ENCODE results near the gene NUDT19. TPM values are rescaled to one million over a fixed set of nuclear protein-coding genes. Genes with fewer than 3 reads are reported as not detected.
A peak's percentile ranks its signal among the peaks of the same experiment; 100 is the strongest.
"Not testable (repeated sequence)": the region's sequence is repeated elsewhere in the genome, so short reads cannot be mapped to it uniquely, and the experiment has no call there.

Gene NUDT19
- 10 to 100 TPM; 12.6 to 14.7 TPM for total RNA-seq
- long read RNA-seq, partial matches to known transcripts = 0 of 10 reads
- long read RNA-seq, other reads (novel, unspliced or antisense) = 6 of 10 reads

- DNase-seq = peak; percentile 89
- peak; percentile 94 to 95 for ATAC-seq
- intact Hi-C loops (cut with DNase I) = no loop called here
These were observed at the start of gene NUDT19 for GRCh38 chr19:32691291-32691951. TSS of gene NUDT19 (plus strand) at chr19:32691821. CDS start at chr19:32691961, 140 bp downstream.

- ATAC-seq (peak in 1 of 2 donors; percentile 19), DNase-seq (no peak)
- intact Hi-C loops (cut with DNase I) = no loop called here
These were observed 48.9 kb upstream of the NUDT19 start for GRCh38 chr19:32642771-32643170.

GRCh38 chr19:32646556-32646955, 45.1 kb upstream of the NUDT19 start:
- DNase-seq (no peak), ATAC-seq (no peak)
- intact Hi-C loops (cut with DNase I) = no loop called here

- ATAC-seq = no peak
- no peak for DNase-seq
- intact Hi-C loops (cut with DNase I) = no loop called here
These were observed 44.3 kb upstream of the NUDT19 start for GRCh38 chr19:32647361-32647760.

GRCh38 chr19:32649751-32650150, 41.9 kb upstream of the NUDT19 start:
- intact Hi-C loops (cut with DNase I) = no loop called here
- ATAC-seq (peak; percentile 17 to 74), DNase-seq (peak; percentile 61)

- DNase-seq = no peak
- ATAC-seq = no peak
- intact Hi-C loops (cut with DNase I) = no loop called here
These were observed 41.0 kb upstream of the NUDT19 start for GRCh38 chr19:32650671-32651070.

GRCh38 chr19:32651729-32652140, 39.9 kb upstream of the NUDT19 start:
- ATAC-seq (peak; percentile 75 to 89), DNase-seq (no peak)
- intact Hi-C loops (cut with DNase I) = no loop called here

GRCh38 chr19:32652331-32652730, 39.3 kb upstream of the NUDT19 start:
- intact Hi-C loops (cut with DNase I); ATAC-seq; DNase-seq: not testable (repeated sequence)

- DNase-seq = peak; percentile 89
- peak; percentile 72 to 80 for ATAC-seq
- intact Hi-C loops (cut with DNase I) = no loop called here
These were observed 38.6 kb upstream of the NUDT19 start for GRCh38 chr19:32652894-32653598.

GRCh38 chr19:32653599-32653915, 38.1 kb upstream of the NUDT19 start:
- DNase-seq = no peak
- intact Hi-C loops (cut with DNase I) = no loop called here
- ATAC-seq = no peak

- DNase-seq; ATAC-seq; intact Hi-C loops (cut with DNase I): not testable (repeated sequence)
These were observed 35.2 kb upstream of the NUDT19 start for GRCh38 chr19:32656379-32656778.

GRCh38 chr19:32658075-32658474, 33.5 kb upstream of the NUDT19 start:
- DNase-seq (no peak), ATAC-seq (no peak)
- intact Hi-C loops (cut with DNase I) = no loop called here

- no peak for ATAC-seq
- no peak for DNase-seq
- intact Hi-C loops (cut with DNase I) = no loop called here
These were observed 33.1 kb upstream of the NUDT19 start for GRCh38 chr19:32658527-32658926.

- no peak for DNase-seq
- no peak for ATAC-seq
- intact Hi-C loops (cut with DNase I) = no loop called here
These were observed 30.3 kb upstream of the NUDT19 start for GRCh38 chr19:32661318-32661717.

GRCh38 chr19:32662186-32662585, 29.4 kb upstream of the NUDT19 start:
- intact Hi-C loops (cut with DNase I) = no loop called here
- DNase-seq = peak; percentile 43
- ATAC-seq = no peak

GRCh38 chr19:32666084-32666483, 25.5 kb upstream of the NUDT19 start:
- DNase-seq = no peak
- intact Hi-C loops (cut with DNase I) = no loop called here
- ATAC-seq = no peak

- intact Hi-C loops (cut with DNase I) = no loop called here
- DNase-seq = no peak
- no peak for ATAC-seq
These were observed 22.3 kb upstream of the NUDT19 start for GRCh38 chr19:32669310-32669709.

- no peak for DNase-seq
- no peak for ATAC-seq
- intact Hi-C loops (cut with DNase I) = no loop called here
These were observed 19.6 kb upstream of the NUDT19 start for GRCh38 chr19:32671883-32672593.

- ATAC-seq = no peak
- no peak for DNase-seq
- intact Hi-C loops (cut with DNase I) = no loop called here
These were observed 18.8 kb upstream of the NUDT19 start for GRCh38 chr19:32672841-32673240.

GRCh38 chr19:32673573-32673972, 18.0 kb upstream of the NUDT19 start:
- intact Hi-C loops (cut with DNase I) = no loop called here
- ATAC-seq (no peak), DNase-seq (no peak)
